Gastrocnemius medialis (tissue), 4 donors: ENCODE results near the gene CCDC9B. TPM values are rescaled to one million over a fixed set of nuclear protein-coding genes. Genes with fewer than 3 reads are reported as not detected.

ENCODE experiments used
- ATAC-seq, 2 donors: fragments of 150-250 bp; one replicate each; pipeline ENCODE4 v1.9.1; 2016
- DNase-seq, 2 donors: peaks; one replicate each; pipeline ENCODE4 v3.0.0-alpha.2; 2019
- H3K27ac ChIP-seq, 4 donors: fragments of 200-600 bp; sonication (generic); 1 replicate in 1 of 4; 2 replicates in 3 of 4; pipeline ENCODE4 v1.5.1; 2016 to 2018; ENCODE audit warnings: mild to moderate bottlenecking in 2 of 4, moderate library complexity in 1 of 4
- H3K27me3 ChIP-seq, 3 donors: fragments of 200-600 bp; sonication (generic) in 2 of 3; 1 replicate in 1 of 3; 2 replicates in 2 of 3; pipeline versions ENCODE4 v1.5.1 to v1.6.0; 2016 to 2019; ENCODE audit warnings: mild to moderate bottlenecking in 1 of 3, moderate library complexity in 1 of 3
- H3K36me3 ChIP-seq, 2 donors: fragments of 200-600 bp; sonication (generic) in 1 of 2; one replicate each; pipeline ENCODE4 v1.5.1; 2017 to 2018
- H3K4me1 ChIP-seq, 2 donors: fragments of 200-600 bp; sonication (generic) in 1 of 2; one replicate each; pipeline ENCODE4 v1.5.1; 2016 to 2017; ENCODE audit warnings: mild to moderate bottlenecking in 2 of 2
- H3K4me3 ChIP-seq, 4 donors: fragments of 200-600 bp; sonication (generic) in 3 of 4; 1 replicate in 1 of 4; 2 replicates in 3 of 4; pipeline ENCODE4 v1.5.1; 2016 to 2019; ENCODE audit warnings: mild to moderate bottlenecking in 2 of 4
- H3K9me3 ChIP-seq, 3 donors: fragments of 200-600 bp; sonication (generic) in 2 of 3; 1 replicate in 1 of 3; 2 replicates in 2 of 3; pipeline ENCODE4 v1.5.1; 2016 to 2019
- CTCF ChIP-seq, 5 experiments: fragments of 450-650 bp in 3 of 5; fragments of 200-600 bp in 2 of 5; sonication (generic) in 2 of 5; IDR thresholded peaks in 4 of 5; conservative IDR thresholded peaks in 1 of 5; 1 replicate in 4 of 5; 2 replicates in 1 of 5; pipeline ENCODE4 v1.5.1; 2016 to 2019; ENCODE audit warnings: antibody characterized with exemption in 5 of 5, mild to moderate bottlenecking in 3 of 5, moderate library complexity in 3 of 5
- POLR2A ChIP-seq, 2 donors: fragments of 450-650 bp; IDR thresholded peaks; one replicate each; pipeline ENCODE4 v1.6.1; 2017; ENCODE audit warnings: antibody characterized with exemption in 2 of 2, mild to moderate bottlenecking in 2 of 2, moderate library complexity in 2 of 2
- in situ Hi-C, 4 donors: fragments of 200-750 bp; cut with MboI; loops; one replicate each; pipeline versions ENCODE4 v1.15.0 to v1.8.0; 2017; ENCODE audit warnings: low sequenced_read_pairs in 4 of 4
- intact Hi-C: fragments of 100-400 bp; cut with DNase I; formaldehyde crosslinking; loops from one replicate; pipeline ENCODE4 v1.15.1; 2023; ENCODE audit warnings: low total_unique reads
- total RNA-seq, 4 donors: library from RNA; depleted of rRNA; stranded (reverse); fragments of >200 nt; gene quantifications; one replicate each; pipeline versions ENCODE4 v1.1.0 to v1.2.3, GENCODE V29; 2016

The CCDC9B gene
- total RNA-seq, 4 donors from 2014 or later: 14.4 to 55.1 (median 20.5) TPM

DNA sequence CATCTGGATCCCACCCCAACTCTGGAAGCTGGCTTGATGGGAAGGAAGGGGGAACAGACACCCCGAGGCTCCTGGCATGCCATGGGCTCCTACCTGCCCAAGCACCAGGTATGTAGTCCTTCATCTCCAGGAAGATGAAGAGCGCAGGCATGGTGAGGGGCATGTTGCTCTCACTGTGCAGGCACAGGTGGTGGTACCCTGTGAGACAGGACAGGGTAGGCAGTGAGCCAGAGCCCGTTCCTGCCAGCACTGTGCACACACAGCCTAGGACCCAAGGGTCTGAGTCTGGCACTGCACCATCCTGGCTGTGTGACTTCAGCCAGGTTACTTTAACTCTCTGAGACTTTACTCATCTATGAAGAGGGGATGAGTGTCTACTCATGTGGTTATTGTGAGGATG lies 48.5 kb downstream of the CCDC9B start:
- intact Hi-C loops (no loop called here), in situ Hi-C loops (no loop called here)
- no peak overlapping the region for H3K27ac ChIP-seq
- H3K36me3 ChIP-seq: no peaks in the 10 kb centered on the region
- TF ChIP-seq POLR2A (IDR thresholded peaks at IDR 0.05) (no peak), CTCF (IDR thresholded peaks at IDR 0.05 in 4 of 5, conservative IDR thresholded peaks at IDR 0.05 in 1 of 5) (no peak)
- peaks cover 0 to 9% of the 10 kb centered on the region in 2 donors for H3K4me1 ChIP-seq
- H3K9me3 ChIP-seq: no peaks in the 10 kb centered on the region
- H3K27me3 ChIP-seq: peaks cover 0 to 16% (median 0%) of the 10 kb centered on the region in 3 donors
- DNase-seq (no peak), ATAC-seq (no peak)
- H3K4me3 ChIP-seq: no peak overlapping the region

GRCh38 chr15:40290918-40291574 lies 49.7 kb downstream of the CCDC9B start:
- TF ChIP-seq POLR2A (IDR thresholded peaks at IDR 0.05) (no peak), CTCF (IDR thresholded peaks at IDR 0.05 in 4 of 5, conservative IDR thresholded peaks at IDR 0.05 in 1 of 5) (no peak)
- H3K4me1 ChIP-seq: peaks cover 0 to 9% of the 10 kb centered on the region in 2 donors
- peaks cover 0 to 16% (median 0%) of the 10 kb centered on the region in 3 donors for H3K27me3 ChIP-seq
- intact Hi-C loops: no loop called here
- H3K27ac ChIP-seq: no peak overlapping the region
- peak overlapping the region; percentile 28 to 45 (median 37) for H3K4me3 ChIP-seq
- no peaks in the 10 kb centered on the region for H3K36me3 ChIP-seq
- in situ Hi-C loops: no loop called here
- H3K9me3 ChIP-seq: no peaks in the 10 kb centered on the region
- DNase-seq (no peak), ATAC-seq (peak in 1 of 2 donors; percentile 32)

DNA sequence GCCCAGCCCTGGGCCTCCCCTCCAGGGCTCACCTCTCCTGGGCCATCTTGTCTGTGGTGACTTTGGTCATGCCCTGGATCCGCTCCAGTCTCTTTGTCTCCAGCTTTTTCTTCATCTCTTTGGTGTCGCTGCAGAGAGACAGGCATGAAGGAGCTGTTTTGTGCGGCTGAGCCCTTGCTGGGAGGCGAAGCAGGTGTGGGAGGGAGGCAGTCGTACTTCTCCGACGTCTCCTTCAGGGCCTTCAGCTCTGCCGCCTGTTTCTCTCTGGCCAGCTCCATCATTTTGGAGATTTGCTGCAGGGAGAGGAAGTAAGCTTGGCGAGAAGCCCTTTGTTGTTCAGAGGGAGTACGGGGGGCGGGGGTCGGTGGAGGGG lies 50.2 kb downstream of the CCDC9B start:
- H3K27ac ChIP-seq: no peak overlapping the region
- H3K9me3 ChIP-seq: no peaks in the 10 kb centered on the region
- intact Hi-C loops: no loop called here
- H3K4me3 ChIP-seq: no peak overlapping the region
- ATAC-seq (no peak), DNase-seq (no peak)
- peaks cover 0 to 9% of the 10 kb centered on the region in 2 donors for H3K4me1 ChIP-seq
- H3K36me3 ChIP-seq: no peaks in the 10 kb centered on the region
- H3K27me3 ChIP-seq: peaks cover 0 to 16% (median 0%) of the 10 kb centered on the region in 3 donors
- TF ChIP-seq POLR2A (IDR thresholded peaks at IDR 0.05): no peak
- TF ChIP-seq CTCF (IDR thresholded peaks at IDR 0.05 in 4 of 5, conservative IDR thresholded peaks at IDR 0.05 in 1 of 5): no peak
- in situ Hi-C loops: no loop called here

GRCh38 chr15:40289140-40289775 lies 51.5 kb downstream of the CCDC9B start:
- in situ Hi-C loops (loop anchor here in 1 of 4 donors (10.0 kb wide), 1 partner anchor 136 kb away; no protein-coding TSS in a partner anchor), intact Hi-C loops (no loop called here)
- H3K4me3 ChIP-seq: no peak overlapping the region
- H3K27ac ChIP-seq: no peak overlapping the region
- H3K36me3 ChIP-seq: no peaks in the 10 kb centered on the region
- peak; percentile 58 to 67 for ATAC-seq
- TF ChIP-seq POLR2A (IDR thresholded peaks at IDR 0.05): no peak
- TF ChIP-seq CTCF (IDR thresholded peaks at IDR 0.05 in 4 of 5, conservative IDR thresholded peaks at IDR 0.05 in 1 of 5): no peak
- peaks cover 0 to 9% of the 10 kb centered on the region in 2 donors for H3K4me1 ChIP-seq
- no peaks in the 10 kb centered on the region for H3K9me3 ChIP-seq
- peaks cover 0 to 16% (median under 1%) of the 10 kb centered on the region in 3 donors for H3K27me3 ChIP-seq
- DNase-seq: peak in 1 of 2 donors; percentile 63
